Central memory CD8-positive, alpha-beta T cell (primary cell): ENCODE results near the gene RASL10B.
A peak's percentile ranks its signal among the peaks of the same experiment; 100 is the strongest.

Source experiments
- ATAC-seq: fragments of 150-1000 bp; cut with Tn5 transposase; replicated peaks from 2 replicates; pipeline ENCODE4 v1.10.0; 2022; ENCODE audit warnings: mild to moderate bottlenecking, moderate FRiP score, moderate number of reproducible peaks; ENCODE audit not compliant: poor library complexity, severe bottlenecking; ENCODE audit errors: extremely low read depth
- DNase-seq, 2 donors: peaks; one replicate each; pipeline ENCODE4 v3.0.0; 2021; ENCODE audit warnings: low spot score in 2 of 2
- H3K27ac Mint-ChIP-seq: one replicate; pipeline ENCODE4 v1.8.0; 2022; ENCODE audit warnings: low read depth, mild to moderate bottlenecking, moderate library complexity, mixed read lengths
- H3K27me3 Mint-ChIP-seq: one replicate; pipeline ENCODE4 v1.8.0; 2022; ENCODE audit warnings: mixed read lengths
- H3K36me3 Mint-ChIP-seq: one replicate; pipeline ENCODE4 v1.8.0; 2022; ENCODE audit warnings: mild to moderate bottlenecking, moderate library complexity, mixed read lengths; ENCODE audit not compliant: insufficient read depth
- H3K4me1 Mint-ChIP-seq: one replicate; pipeline ENCODE4 v1.8.0; 2022; ENCODE audit warnings: mixed read lengths
- H3K4me3 Mint-ChIP-seq: one replicate; pipeline ENCODE4 v1.8.0; 2022; ENCODE audit warnings: mild to moderate bottlenecking, moderate library complexity, mixed read lengths
- H3K9me3 Mint-ChIP-seq: one replicate; pipeline ENCODE4 v1.8.0; 2022; ENCODE audit warnings: mixed read lengths

Gene RASL10B

DNA sequence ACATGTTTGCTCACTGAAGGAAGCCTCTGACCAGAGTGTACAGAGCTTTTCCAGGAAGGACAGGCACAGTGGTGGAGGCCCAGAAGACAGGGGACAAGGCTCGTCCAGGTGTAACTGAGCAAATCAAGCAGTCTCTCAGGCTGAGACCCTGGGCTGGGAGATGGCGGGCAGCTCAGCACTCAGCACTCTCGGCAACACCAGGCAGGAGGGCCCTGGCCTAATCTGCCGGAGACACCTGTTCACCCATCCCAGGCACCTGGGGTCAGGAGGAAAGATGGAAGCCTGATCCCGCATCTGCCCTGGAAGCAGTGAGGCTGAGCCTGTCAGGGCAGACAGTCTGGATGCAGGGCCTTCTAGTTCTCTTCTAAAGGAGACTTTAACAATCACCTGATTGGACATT is 4.8 kb downstream of the RASL10B start:
- no peak for DNase-seq
- Mint-ChIP-seq H3K27ac (no peak overlapping the region), H3K9me3 (no peaks in the 10 kb centered on the region), H3K36me3 (no peaks in the 10 kb centered on the region), H3K4me3 (no peak overlapping the region), H3K4me1 (peaks cover 1% of the 10 kb centered on the region), H3K27me3 (peaks cover 11% of the 10 kb centered on the region)
- ATAC-seq = no peak

GRCh38 chr17:35738519-35739133 is 7.2 kb downstream of the RASL10B start:
- Mint-ChIP-seq H3K27ac (no peak overlapping the region), H3K9me3 (no peaks in the 10 kb centered on the region), H3K36me3 (no peaks in the 10 kb centered on the region), H3K4me3 (no peak overlapping the region), H3K4me1 (peaks cover 5% of the 10 kb centered on the region), H3K27me3 (peaks cover 35% of the 10 kb centered on the region)
- ATAC-seq (no peak), DNase-seq (no peak)

- H3K9me3 Mint-ChIP-seq = no peaks in the 10 kb centered on the region
- ATAC-seq (no peak), DNase-seq (no peak)
- H3K4me1 Mint-ChIP-seq = peaks cover 5% of the 10 kb centered on the region
- H3K36me3 Mint-ChIP-seq = no peaks in the 10 kb centered on the region
- H3K27me3 Mint-ChIP-seq = peaks cover 43% of the 10 kb centered on the region
- no peak overlapping the region for H3K4me3 Mint-ChIP-seq
- no peak overlapping the region for H3K27ac Mint-ChIP-seq
Measured at GRCh38 chr17:35740216-35740615, 8.8 kb downstream of the RASL10B start.

GRCh38 chr17:35740997-35741931 is 9.8 kb downstream of the RASL10B start:
- Mint-ChIP-seq H3K9me3 (no peaks in the 10 kb centered on the region), H3K27ac (no peak overlapping the region), H3K4me1 (peaks cover 5% of the 10 kb centered on the region), H3K27me3 (peaks cover 43% of the 10 kb centered on the region), H3K36me3 (no peaks in the 10 kb centered on the region), H3K4me3 (peak overlapping the region; percentile 49)
- ATAC-seq (peak; percentile 46), DNase-seq (no peak)

GRCh38 chr17:35742496-35742895 is 11.1 kb downstream of the RASL10B start:
- peaks cover 43% of the 10 kb centered on the region for H3K27me3 Mint-ChIP-seq
- H3K36me3 Mint-ChIP-seq = no peaks in the 10 kb centered on the region
- H3K4me3 Mint-ChIP-seq = peak overlapping the region; percentile 31
- ATAC-seq (no peak), DNase-seq (no peak)
- H3K9me3 Mint-ChIP-seq = no peaks in the 10 kb centered on the region
- no peak overlapping the region for H3K27ac Mint-ChIP-seq
- H3K4me1 Mint-ChIP-seq = peaks cover 5% of the 10 kb centered on the region

DNA sequence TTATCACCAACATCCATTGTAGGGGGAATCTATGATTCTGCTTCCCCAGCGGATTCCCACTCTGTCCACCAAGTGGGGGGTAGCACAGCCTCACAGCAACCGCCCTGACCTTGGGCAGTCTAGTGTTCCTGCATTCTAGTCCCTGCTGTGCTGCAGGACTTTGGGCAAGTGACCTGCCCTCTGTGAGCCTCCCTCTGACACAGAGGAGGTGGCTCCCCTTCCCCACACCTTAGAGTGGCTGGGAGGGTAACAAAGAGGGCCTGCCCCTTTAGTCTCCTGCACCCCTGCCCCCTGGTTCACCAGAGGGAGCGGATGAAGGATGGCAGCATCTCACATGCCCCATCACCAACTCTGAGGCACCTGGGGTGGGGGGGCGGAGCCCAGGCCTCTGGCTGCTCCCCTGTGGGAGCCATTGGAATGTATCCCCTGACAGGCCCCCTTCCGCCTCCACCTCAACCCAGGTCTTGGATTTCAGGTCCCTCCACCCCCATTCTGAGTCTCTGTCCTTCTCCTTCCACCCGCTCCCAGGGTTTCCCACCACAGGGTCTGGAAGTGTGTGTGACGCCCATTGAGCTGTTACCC is 11.5 kb downstream of the RASL10B start:
- Mint-ChIP-seq H3K9me3 (no peaks in the 10 kb centered on the region), H3K4me1 (peaks cover 5% of the 10 kb centered on the region), H3K27me3 (peaks cover 43% of the 10 kb centered on the region), H3K27ac (no peak overlapping the region), H3K36me3 (no peaks in the 10 kb centered on the region), H3K4me3 (no peak overlapping the region)
- no peak for DNase-seq
- ATAC-seq = no peak

GRCh38 chr17:35743626-35744328 is 12.3 kb downstream of the RASL10B start:
- DNase-seq = no peak
- no peak overlapping the region for H3K27ac Mint-ChIP-seq
- peaks cover 49% of the 10 kb centered on the region for H3K27me3 Mint-ChIP-seq
- ATAC-seq = no peak
- peaks cover 5% of the 10 kb centered on the region for H3K4me1 Mint-ChIP-seq
- no peaks in the 10 kb centered on the region for H3K9me3 Mint-ChIP-seq
- H3K4me3 Mint-ChIP-seq = no peak overlapping the region
- H3K36me3 Mint-ChIP-seq = no peaks in the 10 kb centered on the region

DNA sequence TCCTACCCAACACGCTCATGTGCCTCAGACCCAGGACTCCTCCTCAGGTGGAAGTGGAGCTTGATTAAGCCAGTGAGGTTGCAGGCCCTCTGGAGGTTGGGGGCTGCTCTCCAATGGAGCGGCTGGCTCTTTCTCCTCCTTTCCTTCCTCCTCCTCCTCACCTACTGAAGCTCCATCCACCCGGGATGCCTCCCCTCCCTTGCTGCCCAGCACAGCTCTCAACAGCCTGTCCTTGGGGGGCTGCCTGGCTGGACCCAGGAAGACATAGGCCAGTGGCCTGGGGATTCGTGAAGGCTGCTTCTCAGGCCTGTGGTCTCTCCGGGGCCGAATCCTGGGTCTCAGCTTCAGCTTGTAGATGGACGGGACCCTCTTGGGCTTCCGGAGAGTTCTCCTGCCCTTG is 13.4 kb downstream of the RASL10B start:
- no peak overlapping the region for H3K4me3 Mint-ChIP-seq
- no peaks in the 10 kb centered on the region for H3K36me3 Mint-ChIP-seq
- peaks cover 10% of the 10 kb centered on the region for H3K4me1 Mint-ChIP-seq
- no peak overlapping the region for H3K27ac Mint-ChIP-seq
- no peaks in the 10 kb centered on the region for H3K9me3 Mint-ChIP-seq
- no peak for DNase-seq
- H3K27me3 Mint-ChIP-seq = peaks cover 58% of the 10 kb centered on the region
- ATAC-seq = no peak

DNA sequence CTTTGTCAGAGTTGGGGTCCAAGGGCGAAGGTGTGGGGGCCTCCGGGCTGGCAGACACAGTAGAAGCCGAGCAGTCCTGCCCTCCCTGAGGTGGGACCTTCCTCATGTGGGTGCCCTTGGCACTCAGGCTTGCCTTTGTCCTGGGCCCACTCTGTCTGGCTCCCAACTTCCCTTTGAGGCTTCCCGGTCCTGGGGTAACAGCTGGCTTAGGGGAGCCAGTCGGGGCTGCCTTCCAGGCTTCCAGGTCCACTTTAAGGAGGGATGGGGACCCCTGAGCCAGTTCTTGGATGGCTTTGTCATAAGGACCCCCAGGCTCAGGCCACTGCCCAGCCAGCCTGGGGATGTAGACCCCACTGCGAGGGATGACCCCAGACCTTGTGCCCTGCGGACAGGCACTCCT is 13.8 kb downstream of the RASL10B start:
- H3K4me3 Mint-ChIP-seq = no peak overlapping the region
- no peak for ATAC-seq
- H3K27ac Mint-ChIP-seq = no peak overlapping the region
- DNase-seq = no peak
- H3K36me3 Mint-ChIP-seq = no peaks in the 10 kb centered on the region
- peaks cover 58% of the 10 kb centered on the region for H3K27me3 Mint-ChIP-seq
- no peaks in the 10 kb centered on the region for H3K9me3 Mint-ChIP-seq
- peaks cover 15% of the 10 kb centered on the region for H3K4me1 Mint-ChIP-seq

- H3K9me3 Mint-ChIP-seq = no peaks in the 10 kb centered on the region
- no peak overlapping the region for H3K4me3 Mint-ChIP-seq
- ATAC-seq = no peak
- peaks cover 20% of the 10 kb centered on the region for H3K4me1 Mint-ChIP-seq
- no peak overlapping the region for H3K27ac Mint-ChIP-seq
- H3K36me3 Mint-ChIP-seq = no peaks in the 10 kb centered on the region
- peaks cover 60% of the 10 kb centered on the region for H3K27me3 Mint-ChIP-seq
- no peak for DNase-seq
Measured at GRCh38 chr17:35745749-35746320, 14.4 kb downstream of the RASL10B start.

- Mint-ChIP-seq H3K4me1 (peaks cover 16% of the 10 kb centered on the region), H3K4me3 (no peak overlapping the region), H3K27me3 (peaks cover 63% of the 10 kb centered on the region), H3K27ac (no peak overlapping the region), H3K36me3 (no peaks in the 10 kb centered on the region), H3K9me3 (no peaks in the 10 kb centered on the region)
- DNase-seq (peak; percentile 60 to 69), ATAC-seq (peak; percentile 86)
Measured at GRCh38 chr17:35747540-35748017, 16.1 kb downstream of the RASL10B start.

GRCh38 chr17:35748341-35748841 is 17.0 kb downstream of the RASL10B start:
- no peak for DNase-seq
- ATAC-seq = no peak
- peaks cover 63% of the 10 kb centered on the region for H3K27me3 Mint-ChIP-seq
- H3K4me3 Mint-ChIP-seq = no peak overlapping the region
- H3K9me3 Mint-ChIP-seq = no peaks in the 10 kb centered on the region
- H3K4me1 Mint-ChIP-seq = peaks cover 16% of the 10 kb centered on the region
- H3K36me3 Mint-ChIP-seq = no peaks in the 10 kb centered on the region
- no peak overlapping the region for H3K27ac Mint-ChIP-seq
